Liver (tissue), 9 donors: ENCODE measurements around the gene ITPK1. TPM values are rescaled to one million over a fixed set of nuclear protein-coding genes. Genes with fewer than 3 reads are reported as not detected.

ENCODE experiments used
- DNase-seq: peaks from one replicate; pipeline ENCODE4 v3.0.0-alpha.2; 2017; ENCODE audit warnings: low spot score
- H3K27ac ChIP-seq, 2 donors: one replicate each; pipeline ENCODE4 v1.7.0; 2013; ENCODE audit warnings: inconsistent platforms in 2 of 2, low read length in 2 of 2, control low read depth in 1 of 2, low read depth in 1 of 2, mild to moderate bottlenecking in 1 of 2
- H3K27me3 ChIP-seq, 4 donors: one replicate each; pipeline versions ENCODE4 v1.6.1 to v1.7.0; 2013; ENCODE audit warnings: low read length in 3 of 4, inconsistent platforms in 1 of 4, mild to moderate bottlenecking in 1 of 4, moderate library complexity in 1 of 4; ENCODE audit not compliant: control insufficient read depth in 4 of 4, insufficient read depth in 4 of 4
- H3K36me3 ChIP-seq, 4 donors: one replicate each; pipeline versions ENCODE4 v1.6.1 to v1.7.0; 2013; ENCODE audit warnings: low read length in 3 of 4, mild to moderate bottlenecking in 3 of 4, low read depth in 1 of 4, moderate library complexity in 1 of 4; ENCODE audit not compliant: control insufficient read depth in 4 of 4, insufficient read depth in 3 of 4
- H3K4me1 ChIP-seq, 4 donors: one replicate each; pipeline versions ENCODE4 v1.6.1 to v1.7.0; 2013; ENCODE audit warnings: low read length in 3 of 4, mild to moderate bottlenecking in 3 of 4, moderate library complexity in 1 of 4; ENCODE audit not compliant: control insufficient read depth in 4 of 4, insufficient read depth in 4 of 4
- H3K4me3 ChIP-seq, 3 donors: one replicate each; pipeline versions ENCODE4 v1.6.1 to v1.7.0; 2013; ENCODE audit warnings: low read length in 3 of 3, control low read depth in 1 of 3, low read depth in 1 of 3, mild to moderate bottlenecking in 1 of 3
- H3K9ac ChIP-seq, 2 donors: one replicate each; pipeline ENCODE4 v1.7.0; 2013; ENCODE audit warnings: low read length in 2 of 2, mild to moderate bottlenecking in 2 of 2, moderate library complexity in 2 of 2, control low read depth in 1 of 2, low read depth in 1 of 2
- H3K9me3 ChIP-seq, 4 donors: one replicate each; pipeline versions ENCODE4 v1.6.1 to v1.7.0; 2013; ENCODE audit warnings: low read length in 3 of 4; ENCODE audit not compliant: control insufficient read depth in 4 of 4
- EGR1 ChIP-seq, 2 donors: IDR thresholded peaks; 2 replicates each; pipeline ENCODE4 v1.6.1; 2016 to 2018; ENCODE audit warnings: antibody characterized with exemption in 2 of 2, low read depth in 2 of 2
- FOXA1 ChIP-seq: IDR thresholded peaks from 2 replicates; pipeline ENCODE4 v1.6.1; 2016; ENCODE audit warnings: antibody characterized with exemption
- FOXA2 ChIP-seq: IDR thresholded peaks from 2 replicates; pipeline ENCODE4 v1.6.1; 2016; ENCODE audit warnings: antibody characterized with exemption
- GABPA ChIP-seq, 2 donors: IDR thresholded peaks in 1 of 2; conservative IDR thresholded peaks in 1 of 2; 2 replicates each; pipeline ENCODE4 v1.6.1; 2016; ENCODE audit warnings: antibody characterized with exemption in 2 of 2, mild to moderate bottlenecking in 1 of 2, moderate library complexity in 1 of 2
- HNF4A ChIP-seq, 2 donors: conservative IDR thresholded peaks; 2 replicates each; pipeline ENCODE4 v1.6.1; 2016; ENCODE audit warnings: antibody characterized with exemption in 2 of 2, mild to moderate bottlenecking in 2 of 2
- HNF4G ChIP-seq: IDR thresholded peaks from 2 replicates; pipeline ENCODE4 v1.6.1; 2016; ENCODE audit warnings: antibody characterized with exemption
- JUND ChIP-seq, 2 donors: IDR thresholded peaks; 2 replicates each; pipeline ENCODE4 v1.6.1; 2016; ENCODE audit warnings: antibody characterized with exemption in 2 of 2
- NR2F2 ChIP-seq: IDR thresholded peaks from 2 replicates; pipeline ENCODE4 v1.6.1; 2016; ENCODE audit warnings: antibody characterized with exemption
- RAD21 ChIP-seq, 2 donors: IDR thresholded peaks; 2 replicates each; pipeline ENCODE4 v1.6.1; 2016; ENCODE audit warnings: antibody characterized with exemption in 2 of 2, mild to moderate bottlenecking in 2 of 2
- RXRA ChIP-seq, 2 donors: IDR thresholded peaks; 2 replicates each; pipeline ENCODE4 v1.6.1; 2017 to 2018; ENCODE audit warnings: antibody characterized with exemption in 2 of 2, mild to moderate bottlenecking in 1 of 2
- SP1 ChIP-seq: IDR thresholded peaks from 2 replicates; pipeline ENCODE4 v1.6.1; 2018; ENCODE audit warnings: antibody characterized with exemption, mild to moderate bottlenecking
- YY1 ChIP-seq: IDR thresholded peaks from 2 replicates; pipeline ENCODE4 v1.6.1; 2016; ENCODE audit warnings: antibody characterized with exemption, mild to moderate bottlenecking
- WGBS: extraction: QIAGEN DNeasy Blood & Tissue Kit; methylation state at CpG from one replicate; pipeline ENCODE4 v1.1.7; 2013; 5-methylcytosine and 5-hydroxymethylcytosine counted together
- polyA plus RNA-seq, 2 donors: library from polyadenylated mRNA; stranded (reverse) in 1 of 2; unstranded in 1 of 2; fragments of 200-250 nt in 1 of 2; fragments of >200 nt in 1 of 2; fragmentation: Nextera tagmentation in 1 of 2; extraction: Ambion mirVana in 1 of 2; gene quantifications; one replicate each; pipeline versions ENCODE4 v1.2.1 to v1.2.3, GENCODE V29; 2013 to 2015
- total RNA-seq, 2 donors: library from RNA; depleted of rRNA; stranded (reverse); fragments of >200 nt; gene quantifications; one replicate each; pipeline ENCODE4 v1.2.3, GENCODE V29; 2014
- TF ChIP-seq, protein P1 (sequence below): IDR thresholded peaks from 2 replicates; pipeline ENCODE4 v1.6.1; 2016; ENCODE audit warnings: antibody characterized with exemption
- TF ChIP-seq, protein P2 (sequence below): IDR thresholded peaks from 2 replicates; pipeline ENCODE4 v1.6.1; 2016; ENCODE audit warnings: antibody characterized with exemption
- TF ChIP-seq, protein P3 (sequence below): IDR thresholded peaks from 2 replicates; pipeline ENCODE4 v1.6.1; 2016; ENCODE audit warnings: antibody characterized with exemption, mild to moderate bottlenecking
- donor health status: healthy.
- donor health status: healthy.
- donor health status: healthy.
- donor health status: healthy.
- donor health status: healthy.

The ITPK1 gene
- total and polyA plus RNA-seq, 4 donors: 9.0 to 41.2 (median 20.4) TPM

DNA sequence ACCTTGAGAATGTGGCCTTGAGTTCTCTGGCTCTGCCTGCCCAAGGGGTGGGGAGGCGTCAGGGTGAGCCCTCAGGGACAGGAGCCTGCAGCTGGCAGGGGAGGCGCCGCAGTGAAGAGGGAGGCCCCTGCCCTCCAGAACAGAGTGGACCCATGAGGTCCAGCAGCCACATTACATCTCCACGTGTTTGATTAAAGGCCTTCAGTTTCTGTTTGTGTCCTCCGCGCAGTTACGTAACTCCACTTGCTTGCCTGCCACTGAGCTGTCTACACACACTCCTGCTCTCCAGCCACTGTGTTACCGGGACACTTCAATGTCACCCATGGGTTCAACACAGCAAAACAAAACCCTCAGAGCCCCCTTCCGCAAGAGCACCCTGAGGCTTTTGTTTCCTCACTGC is 122.4 kb downstream of the ITPK1 start (continued):
- TF ChIP-seq GABPA (IDR thresholded peaks at IDR 0.05 in 1 of 2, conservative IDR thresholded peaks at IDR 0.05 in 1 of 2) (no peak), NR2F2 (no peak), EGR1 (IDR thresholded peaks at IDR 0.05; ENCODE audit: low read depth in 2 of 2) (no peak), FOXA1 (peak; percentile 54), JUND (IDR thresholded peaks at IDR 0.05) (peak in 1 of 2 donors; percentile 56), RAD21 (IDR thresholded peaks at IDR 0.05) (peak; percentile 41 to 58), YY1 (peak; percentile 81), HNF4G (no peak)
- TF ChIP-seq, protein P1, sequence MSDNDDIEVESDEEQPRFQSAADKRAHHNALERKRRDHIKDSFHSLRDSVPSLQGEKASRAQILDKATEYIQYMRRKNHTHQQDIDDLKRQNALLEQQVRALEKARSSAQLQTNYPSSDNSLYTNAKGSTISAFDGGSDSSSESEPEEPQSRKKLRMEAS: peak; percentile 96

DNA sequence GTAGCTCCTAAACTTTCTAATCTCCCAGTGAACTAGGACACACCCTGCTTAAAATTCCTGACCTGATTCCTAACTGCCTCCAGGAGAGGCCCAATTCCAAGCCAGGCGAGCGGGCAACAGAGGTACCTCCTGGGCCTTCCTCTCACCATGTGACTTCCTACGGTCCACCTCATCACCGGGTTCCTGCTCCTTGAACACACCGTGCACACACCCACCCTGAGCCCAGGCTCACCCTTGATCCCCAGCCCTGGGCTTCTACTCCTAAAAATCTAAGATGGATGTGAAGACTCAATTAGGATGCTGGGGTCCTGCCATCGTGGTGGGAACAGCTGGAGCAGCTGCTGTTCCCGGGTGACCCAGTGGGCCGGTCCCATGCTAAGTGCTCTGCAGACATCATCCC is 124.2 kb downstream of the ITPK1 start:
- Histone ChIP-seq H3K9me3 (no peaks in the 10 kb centered on the region), H3K9ac (no peak overlapping the region), H3K27me3 (no peaks in the 10 kb centered on the region), H3K4me3 (no peak overlapping the region), H3K36me3 (no peaks in the 10 kb centered on the region), H3K27ac (no peak overlapping the region), H3K4me1 (peaks cover 4 to 30% (median 22%) of the 10 kb centered on the region in 4 donors)
- DNase-seq: no peak
- TF ChIP-seq HNF4A (conservative IDR thresholded peaks at IDR 0.05): no peak
- TF ChIP-seq, protein P2, sequence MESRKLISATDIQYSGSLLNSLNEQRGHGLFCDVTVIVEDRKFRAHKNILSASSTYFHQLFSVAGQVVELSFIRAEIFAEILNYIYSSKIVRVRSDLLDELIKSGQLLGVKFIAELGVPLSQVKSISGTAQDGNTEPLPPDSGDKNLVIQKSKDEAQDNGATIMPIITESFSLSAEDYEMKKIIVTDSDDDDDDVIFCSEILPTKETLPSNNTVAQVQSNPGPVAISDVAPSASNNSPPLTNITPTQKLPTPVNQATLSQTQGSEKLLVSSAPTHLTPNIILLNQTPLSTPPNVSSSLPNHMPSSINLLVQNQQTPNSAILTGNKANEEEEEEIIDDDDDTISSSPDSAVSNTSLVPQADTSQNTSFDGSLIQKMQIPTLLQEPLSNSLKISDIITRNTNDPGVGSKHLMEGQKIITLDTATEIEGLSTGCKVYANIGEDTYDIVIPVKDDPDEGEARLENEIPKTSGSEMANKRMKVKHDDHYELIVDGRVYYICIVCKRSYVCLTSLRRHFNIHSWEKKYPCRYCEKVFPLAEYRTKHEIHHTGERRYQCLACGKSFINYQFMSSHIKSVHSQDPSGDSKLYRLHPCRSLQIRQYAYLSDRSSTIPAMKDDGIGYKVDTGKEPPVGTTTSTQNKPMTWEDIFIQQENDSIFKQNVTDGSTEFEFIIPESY: no peak
- 97% methylated on average over 8 of the region's 8 CpGs for WGBS

DNA sequence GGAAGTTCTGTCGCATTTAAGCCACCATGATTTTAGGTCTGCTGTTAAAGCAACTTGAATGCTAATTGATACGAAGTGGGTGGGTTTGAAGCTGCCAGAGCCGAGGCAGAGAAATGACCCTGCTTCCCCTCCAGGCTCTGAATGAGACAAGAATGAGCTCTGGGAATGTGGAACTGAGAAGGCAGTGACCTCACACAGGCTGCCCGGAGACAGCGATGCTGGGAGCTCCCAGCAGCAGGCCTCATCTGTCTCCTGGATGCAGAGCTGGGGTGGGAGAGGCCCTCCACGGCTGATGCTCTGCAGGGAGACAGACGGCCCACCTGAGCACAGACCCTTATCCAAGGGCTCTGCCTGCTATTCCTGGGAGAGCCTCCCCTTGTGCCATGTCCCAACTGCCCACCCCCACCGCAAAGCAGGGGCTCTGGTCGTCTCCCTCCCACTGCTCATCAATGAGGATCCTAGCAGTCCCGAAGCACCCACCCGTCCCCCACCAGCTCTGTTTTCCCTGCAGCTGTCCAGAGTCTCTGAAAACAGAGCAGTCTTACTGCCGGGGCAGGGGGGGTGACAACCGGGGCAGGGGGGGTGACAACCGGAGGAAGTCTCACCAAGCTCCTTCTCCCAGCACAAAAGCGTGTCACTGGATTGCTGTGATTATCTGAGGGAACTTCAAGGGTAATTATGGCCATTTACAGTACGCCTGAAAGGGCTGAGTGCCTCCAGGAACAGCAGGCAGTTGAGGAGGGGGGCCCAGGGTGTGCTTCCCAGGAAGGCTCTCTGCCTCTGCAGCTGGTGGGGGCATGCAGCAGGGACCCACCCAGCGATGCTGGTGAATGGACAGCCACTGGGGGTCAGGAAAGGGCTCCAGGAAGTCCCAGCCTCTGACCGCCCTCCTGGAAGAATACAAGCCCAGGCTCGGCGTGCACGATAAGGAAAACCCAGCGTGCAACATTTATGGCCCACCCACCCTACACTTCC is 125.0 kb downstream of the ITPK1 start:
- no peaks in the 10 kb centered on the region for H3K36me3 ChIP-seq
- no peak overlapping the region for H3K27ac ChIP-seq
- DNase-seq: no peak
- H3K4me1 ChIP-seq: peaks cover 7 to 38% (median 26%) of the 10 kb centered on the region in 4 donors
- H3K9me3 ChIP-seq: no peaks in the 10 kb centered on the region
- TF ChIP-seq NR2F2: peak; percentile 70
- TF ChIP-seq, protein P2: no peak
- TF ChIP-seq EGR1 (IDR thresholded peaks at IDR 0.05; ENCODE audit: low read depth in 2 of 2): no peak
- TF ChIP-seq FOXA2: no peak
- TF ChIP-seq RXRA (IDR thresholded peaks at IDR 0.05): peak in 1 of 2 donors; percentile 12
- peak; percentile 7 for TF ChIP-seq SP1
- TF ChIP-seq, protein P3, sequence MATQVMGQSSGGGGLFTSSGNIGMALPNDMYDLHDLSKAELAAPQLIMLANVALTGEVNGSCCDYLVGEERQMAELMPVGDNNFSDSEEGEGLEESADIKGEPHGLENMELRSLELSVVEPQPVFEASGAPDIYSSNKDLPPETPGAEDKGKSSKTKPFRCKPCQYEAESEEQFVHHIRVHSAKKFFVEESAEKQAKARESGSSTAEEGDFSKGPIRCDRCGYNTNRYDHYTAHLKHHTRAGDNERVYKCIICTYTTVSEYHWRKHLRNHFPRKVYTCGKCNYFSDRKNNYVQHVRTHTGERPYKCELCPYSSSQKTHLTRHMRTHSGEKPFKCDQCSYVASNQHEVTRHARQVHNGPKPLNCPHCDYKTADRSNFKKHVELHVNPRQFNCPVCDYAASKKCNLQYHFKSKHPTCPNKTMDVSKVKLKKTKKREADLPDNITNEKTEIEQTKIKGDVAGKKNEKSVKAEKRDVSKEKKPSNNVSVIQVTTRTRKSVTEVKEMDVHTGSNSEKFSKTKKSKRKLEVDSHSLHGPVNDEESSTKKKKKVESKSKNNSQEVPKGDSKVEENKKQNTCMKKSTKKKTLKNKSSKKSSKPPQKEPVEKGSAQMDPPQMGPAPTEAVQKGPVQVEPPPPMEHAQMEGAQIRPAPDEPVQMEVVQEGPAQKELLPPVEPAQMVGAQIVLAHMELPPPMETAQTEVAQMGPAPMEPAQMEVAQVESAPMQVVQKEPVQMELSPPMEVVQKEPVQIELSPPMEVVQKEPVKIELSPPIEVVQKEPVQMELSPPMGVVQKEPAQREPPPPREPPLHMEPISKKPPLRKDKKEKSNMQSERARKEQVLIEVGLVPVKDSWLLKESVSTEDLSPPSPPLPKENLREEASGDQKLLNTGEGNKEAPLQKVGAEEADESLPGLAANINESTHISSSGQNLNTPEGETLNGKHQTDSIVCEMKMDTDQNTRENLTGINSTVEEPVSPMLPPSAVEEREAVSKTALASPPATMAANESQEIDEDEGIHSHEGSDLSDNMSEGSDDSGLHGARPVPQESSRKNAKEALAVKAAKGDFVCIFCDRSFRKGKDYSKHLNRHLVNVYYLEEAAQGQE: no peak
- no peak overlapping the region for H3K9ac ChIP-seq
- H3K27me3 ChIP-seq: no peaks in the 10 kb centered on the region
- WGBS: 82% methylated on average over 22 of the region's 22 CpGs
- H3K4me3 ChIP-seq: no peak overlapping the region
